ENCODE results near the gene ERC2.

Gene ERC2

DNA sequence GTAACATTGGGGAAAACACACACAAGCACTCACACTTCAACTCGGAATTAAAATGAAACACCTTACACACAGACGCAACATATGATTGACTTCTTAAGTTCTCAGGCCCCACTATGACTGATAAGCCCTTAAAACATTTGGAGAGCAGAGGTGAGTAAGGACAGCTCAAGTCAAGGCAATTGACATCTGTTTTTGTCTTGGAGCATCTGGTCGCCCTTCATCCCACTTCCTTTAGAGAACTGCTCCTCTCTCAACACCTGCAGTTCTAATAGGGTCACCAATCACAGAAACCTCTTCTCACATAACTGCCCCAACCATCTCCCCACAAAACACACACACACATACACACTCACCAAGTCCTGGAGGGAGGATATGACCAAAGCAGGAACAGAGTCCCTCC lies 43.4 kb downstream of the ERC2 start:
- no peak for DNase-seq (ENCODE audit: low read depth)

DNA sequence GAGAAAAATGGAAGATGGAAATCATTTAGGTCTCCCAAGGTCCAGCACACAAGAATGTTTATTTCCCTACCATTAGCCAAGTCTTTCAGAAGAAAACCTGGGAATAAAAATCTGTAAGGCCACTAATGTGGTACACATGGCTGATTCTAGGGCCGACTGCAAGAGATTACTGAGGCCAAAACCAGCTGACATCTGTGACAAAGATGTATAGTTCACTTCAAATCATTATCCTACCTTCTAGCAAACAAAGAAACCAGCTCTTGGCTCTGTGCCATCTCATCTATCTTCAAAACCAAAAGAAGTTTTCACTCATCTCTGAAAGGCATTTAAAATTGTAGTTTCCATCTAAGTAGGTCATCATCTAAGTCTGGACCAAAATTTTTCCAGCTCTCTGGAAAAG lies 43.9 kb downstream of the ERC2 start:
- DNase-seq (ENCODE audit: low read depth) = no peak

DNA sequence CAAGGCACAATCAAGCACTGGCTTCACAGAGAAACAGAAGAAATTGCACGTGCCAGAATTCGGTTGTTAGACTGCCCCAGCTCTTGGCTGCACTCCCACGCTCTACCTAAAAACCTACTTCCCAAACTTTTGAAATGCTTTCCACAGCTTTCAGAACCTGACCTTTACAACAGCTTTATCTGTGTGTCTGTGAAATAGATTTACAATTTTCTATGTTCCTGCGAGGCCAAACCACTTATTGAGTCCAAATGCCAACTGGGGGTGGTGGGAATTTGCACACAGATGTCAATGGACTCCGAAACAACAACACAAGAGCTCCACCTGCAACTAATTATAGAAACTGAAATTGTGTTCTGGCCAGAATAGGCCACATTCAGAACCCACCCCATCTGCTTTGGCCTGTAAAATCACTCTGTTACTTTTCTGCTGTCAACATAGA lies 44.6 kb downstream of the ERC2 start:
- DNase-seq (ENCODE audit: low read depth) = no peak

DNA sequence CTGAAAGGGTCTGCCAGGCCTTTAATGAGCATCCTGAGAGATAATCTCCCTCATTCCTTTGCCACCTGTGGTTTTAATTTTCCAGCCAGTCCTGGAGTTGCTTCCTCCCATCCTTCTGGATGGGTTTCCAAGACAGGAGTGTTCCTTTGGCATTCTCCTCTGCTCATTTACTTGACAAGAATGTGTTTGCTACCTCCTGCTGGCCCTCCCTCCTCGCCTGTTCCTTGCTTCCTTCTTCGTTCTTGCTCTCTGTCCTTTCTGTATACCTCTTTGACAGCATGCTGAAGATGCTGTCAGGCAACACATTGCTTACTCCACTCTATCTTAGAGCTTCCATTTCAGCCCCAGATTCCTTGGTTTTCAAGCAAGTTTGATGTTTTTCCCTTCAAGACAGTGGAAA lies 46.0 kb downstream of the ERC2 start:
- DNase-seq (ENCODE audit: low read depth) = no peak

DNA sequence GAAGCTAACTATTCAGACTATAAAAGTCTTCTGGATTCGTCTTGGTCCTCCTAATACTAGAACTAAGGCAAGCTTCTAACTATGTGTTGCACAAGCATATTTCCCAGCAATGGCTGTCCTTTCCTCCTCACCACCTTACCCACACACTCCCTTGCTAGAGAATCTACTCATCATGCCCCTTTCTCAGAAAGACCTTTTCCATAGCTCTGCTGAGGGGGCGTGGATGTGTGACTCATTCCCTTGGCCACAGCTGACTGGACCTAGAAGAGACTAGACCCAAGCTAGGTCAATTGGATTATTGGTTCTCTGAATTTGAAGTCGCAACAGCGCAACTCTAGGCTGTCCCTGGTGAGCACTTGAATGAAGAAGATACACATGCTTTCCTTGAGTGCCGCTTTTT lies 47.1 kb downstream of the ERC2 start:
- DNase-seq (ENCODE audit: low read depth) = no peak

DNA sequence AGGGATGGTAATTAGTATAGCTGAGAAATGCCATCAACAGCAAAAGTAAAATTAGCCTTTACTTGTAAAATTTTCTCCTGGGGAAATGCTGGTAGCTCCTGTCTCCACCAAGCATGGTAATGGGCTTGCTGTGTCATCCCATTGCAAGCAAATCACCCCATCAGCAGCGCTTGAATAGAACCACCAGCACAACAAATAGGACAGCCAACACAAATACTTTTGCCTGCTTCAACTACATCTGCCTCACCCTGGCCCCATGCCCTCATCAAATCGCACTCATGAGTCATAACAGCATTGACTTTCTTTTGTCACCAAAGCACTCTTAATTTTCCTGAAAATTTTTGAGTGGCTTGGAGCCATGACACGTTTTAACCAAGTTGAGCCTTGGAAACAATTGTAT lies 52.6 kb downstream of the ERC2 start:
- no peak for DNase-seq (ENCODE audit: low read depth)

DNA sequence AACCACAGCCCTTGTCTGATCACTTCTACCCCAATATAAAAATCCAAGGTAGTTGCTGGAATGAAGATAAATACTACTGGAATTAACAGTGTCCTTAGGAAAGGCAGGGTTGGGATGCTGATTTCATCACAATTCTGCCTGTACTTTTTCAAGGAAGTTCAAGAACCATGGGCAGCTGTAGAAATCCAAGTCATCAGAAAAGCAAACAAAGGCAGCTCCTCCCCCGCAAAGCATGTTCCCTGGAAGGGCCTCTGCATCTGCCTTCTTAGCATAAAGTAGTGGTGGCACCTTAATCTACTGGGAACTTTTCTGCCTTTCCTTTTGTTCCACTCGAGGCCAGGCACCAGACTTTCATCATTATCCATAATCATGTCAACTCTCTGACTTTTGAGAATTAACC lies 54.4 kb downstream of the ERC2 start:
- DNase-seq (ENCODE audit: low read depth) = no peak

DNA sequence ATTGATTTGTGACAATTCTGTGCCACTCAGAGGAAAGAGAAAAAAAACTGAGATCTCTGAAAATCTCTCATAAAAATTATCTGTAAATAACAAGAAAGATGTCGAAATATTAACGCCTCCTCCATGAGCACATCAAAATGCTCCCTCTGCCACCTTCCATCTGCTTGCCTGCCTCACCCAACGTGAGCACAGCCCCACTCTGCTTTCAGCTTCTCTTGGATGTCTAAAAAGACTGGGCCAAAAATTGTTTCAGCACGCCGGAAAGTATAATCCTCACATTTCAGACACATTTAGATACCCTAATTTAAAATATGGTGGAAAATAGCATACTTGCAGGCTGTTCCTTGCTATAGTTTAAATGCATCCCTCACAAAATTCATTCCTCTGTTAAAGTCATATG lies 57.1 kb downstream of the ERC2 start:
- DNase-seq (ENCODE audit: low read depth) = no peak

DNA sequence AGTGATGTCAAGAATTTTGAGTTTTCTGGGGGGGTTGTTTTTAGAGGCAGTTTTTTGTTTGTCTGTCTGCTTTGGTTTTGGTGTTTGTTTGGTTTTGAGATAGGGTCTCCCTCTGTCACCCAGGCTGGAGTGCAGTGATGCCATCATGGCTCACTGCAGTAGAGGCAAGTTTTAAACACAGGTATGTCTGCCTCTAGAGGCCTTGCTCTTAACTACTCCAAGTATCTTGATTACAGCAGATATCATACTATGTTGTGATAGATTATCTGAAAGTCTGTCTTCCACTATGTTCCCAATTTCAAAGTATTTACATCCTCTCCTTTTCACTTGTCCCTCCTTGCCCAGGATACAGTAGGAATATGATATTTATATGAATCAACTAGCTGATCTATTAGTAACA lies 57.7 kb downstream of the ERC2 start:
- DNase-seq (ENCODE audit: low read depth) = no peak

DNA sequence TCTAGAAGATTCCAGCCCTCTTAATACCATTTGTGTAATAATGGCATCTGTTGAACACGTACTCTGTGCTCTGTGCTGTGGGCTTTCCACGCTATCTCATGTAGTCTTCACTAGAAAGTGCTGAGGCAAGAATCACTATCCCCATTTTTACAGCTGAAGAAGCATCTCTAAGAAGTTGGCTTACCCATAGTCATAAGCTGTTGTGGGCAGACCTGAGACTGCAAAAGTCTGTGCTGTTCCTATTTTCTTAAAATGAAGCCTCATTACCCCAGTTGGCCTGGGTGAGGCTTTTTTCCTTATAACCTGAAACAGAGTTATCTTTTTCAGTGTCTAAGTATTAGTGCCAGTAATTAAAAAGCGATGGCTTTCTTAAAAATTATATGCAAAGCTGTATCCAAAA lies 58.5 kb downstream of the ERC2 start:
- DNase-seq (ENCODE audit: low read depth) = no peak

DNA sequence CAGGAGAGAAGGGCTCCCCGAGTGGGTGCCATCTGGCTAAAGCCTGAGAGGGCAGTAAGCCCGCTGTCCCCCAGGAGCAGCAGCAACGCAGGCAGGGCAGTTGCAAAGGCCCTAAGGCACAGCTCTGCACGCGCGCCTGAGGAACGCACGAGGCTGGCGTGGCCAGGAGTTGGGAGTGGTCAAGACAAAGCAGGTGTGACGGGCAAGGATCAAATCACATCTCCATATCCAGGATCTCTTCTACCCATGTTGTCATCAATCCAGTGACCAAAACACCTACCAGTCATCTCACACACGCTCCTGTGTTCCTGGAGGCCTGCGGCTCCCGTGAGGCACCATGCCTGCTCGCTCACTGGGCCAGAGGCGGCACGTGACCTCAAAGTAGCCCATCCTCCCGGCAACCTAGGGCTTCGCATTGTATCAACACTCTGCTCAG lies 59.5 kb downstream of the ERC2 start:
- no peak for DNase-seq (ENCODE audit: low read depth)

DNA sequence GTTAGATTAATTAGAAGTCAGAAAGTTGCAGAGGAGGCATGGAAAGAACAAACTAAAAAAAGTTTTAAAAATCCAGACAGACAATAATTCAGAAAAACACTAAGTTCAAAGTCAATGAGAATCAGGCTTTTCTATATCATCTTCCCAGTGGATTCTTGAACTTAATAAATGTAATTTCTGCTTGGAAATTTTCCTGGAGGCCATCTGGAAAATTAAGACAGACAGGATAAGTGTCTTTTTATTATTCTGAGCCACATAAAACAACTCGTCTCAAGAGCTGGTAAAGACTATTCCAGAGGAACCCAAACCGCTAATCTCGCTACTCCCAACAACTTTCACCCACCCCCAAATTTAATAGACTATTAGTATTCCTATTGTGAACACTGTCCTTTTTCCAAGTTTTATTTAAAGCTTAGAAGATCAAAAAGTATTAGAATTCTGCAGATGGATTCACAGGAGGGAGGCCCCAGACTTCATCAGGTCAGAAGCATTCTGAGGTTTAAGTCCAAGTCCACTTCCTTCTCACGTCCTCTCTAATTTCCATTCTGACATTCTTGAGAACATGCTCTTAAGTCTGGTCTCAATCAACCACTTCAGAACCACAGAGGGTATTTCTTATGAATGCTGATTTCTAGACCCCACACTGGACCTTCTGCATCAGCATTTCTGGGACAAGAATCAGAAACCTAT lies 61.3 kb downstream of the ERC2 start:
- DNase-seq (ENCODE audit: low read depth) = no peak

DNA sequence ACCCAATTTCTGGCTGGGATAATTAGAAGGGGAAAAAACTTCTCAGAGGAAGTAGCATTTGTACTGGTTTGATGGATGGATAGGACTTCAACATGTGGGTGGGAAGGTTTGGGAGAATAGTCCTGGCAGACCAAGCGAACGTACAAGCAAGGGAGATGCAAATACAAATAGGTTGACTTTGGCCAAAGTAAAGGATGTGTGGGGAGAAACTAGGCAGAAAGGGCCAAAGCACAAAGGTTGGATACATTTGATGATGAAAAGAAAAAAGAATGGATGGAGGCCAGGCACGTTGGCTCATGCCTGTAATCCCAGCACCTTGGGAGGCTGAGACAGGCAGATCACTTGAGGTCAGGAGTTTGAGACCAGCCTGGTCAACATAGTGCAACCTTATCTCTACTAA lies 63.4 kb downstream of the ERC2 start:
- DNase-seq (ENCODE audit: low read depth) = no peak

DNA sequence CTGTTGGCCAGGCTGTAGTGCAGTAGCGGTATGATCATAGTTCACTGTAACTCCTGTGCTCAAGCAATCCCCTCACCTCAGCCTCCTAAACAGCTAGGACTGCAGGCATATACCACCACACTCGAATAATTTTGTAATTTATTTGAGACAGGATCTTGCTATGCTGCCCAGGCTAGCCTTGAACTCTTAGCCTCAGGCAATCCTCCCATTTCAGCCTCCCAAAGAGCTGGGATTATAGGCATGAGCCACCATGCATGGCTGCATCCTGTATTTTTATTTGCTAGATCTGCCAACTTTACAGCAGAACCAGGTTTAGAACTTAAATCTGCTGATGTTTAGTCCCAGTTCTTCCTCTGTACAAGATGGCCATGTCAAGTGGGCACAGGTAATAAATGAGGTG lies 69.6 kb downstream of the ERC2 start:
- no peak for DNase-seq (ENCODE audit: low read depth)

DNA sequence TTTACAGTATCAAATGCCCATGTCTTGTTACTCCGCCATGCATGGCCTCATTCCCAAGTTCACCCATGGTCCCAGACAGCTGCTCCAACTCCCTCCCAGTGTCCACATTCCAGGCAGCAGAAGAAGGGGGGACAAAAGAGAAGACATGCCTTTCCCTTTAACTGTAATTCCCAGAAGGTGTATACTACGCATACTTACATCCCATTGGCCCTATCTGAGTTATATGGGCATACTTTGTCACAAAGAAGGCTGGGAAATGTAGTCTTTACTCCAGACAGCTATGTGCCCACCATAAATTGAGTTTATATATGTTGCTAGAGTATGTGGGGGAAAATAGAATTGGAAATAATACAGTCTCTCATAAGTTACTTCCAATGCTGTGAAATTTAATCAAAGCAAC lies 70.5 kb downstream of the ERC2 start:
- no peak for DNase-seq (ENCODE audit: low read depth)

DNA sequence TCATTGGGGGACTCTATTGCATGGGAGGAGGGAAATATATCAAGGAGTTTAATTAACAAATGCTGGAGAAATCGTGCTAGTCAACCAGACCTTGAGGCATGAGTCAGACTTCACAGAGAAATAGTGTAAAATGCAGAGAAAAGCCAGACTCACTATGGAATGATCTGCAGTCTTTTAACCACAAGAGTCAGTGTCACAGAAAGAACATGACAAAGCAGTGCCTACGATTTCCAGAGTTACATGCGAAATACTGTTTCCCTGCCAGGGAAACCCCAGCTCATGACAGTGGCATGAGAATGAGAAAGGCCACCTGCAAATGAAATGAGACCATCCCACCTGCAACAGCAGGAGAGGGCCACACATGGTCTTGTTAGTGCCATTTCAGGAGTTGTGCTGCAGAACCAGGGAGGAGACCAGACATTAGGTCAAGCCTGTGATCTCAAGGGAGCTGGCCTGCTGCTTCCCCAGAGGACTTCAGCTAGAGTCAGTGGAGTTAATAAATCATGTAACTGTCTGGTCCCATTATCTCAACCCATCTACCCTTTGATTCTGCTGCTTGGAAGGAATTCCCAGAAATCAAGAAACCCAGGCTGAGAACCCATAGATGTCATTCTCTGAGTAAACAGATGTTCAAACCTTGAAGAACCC lies 79.0 kb downstream of the ERC2 start:
- no peak for DNase-seq (ENCODE audit: low read depth)

DNA sequence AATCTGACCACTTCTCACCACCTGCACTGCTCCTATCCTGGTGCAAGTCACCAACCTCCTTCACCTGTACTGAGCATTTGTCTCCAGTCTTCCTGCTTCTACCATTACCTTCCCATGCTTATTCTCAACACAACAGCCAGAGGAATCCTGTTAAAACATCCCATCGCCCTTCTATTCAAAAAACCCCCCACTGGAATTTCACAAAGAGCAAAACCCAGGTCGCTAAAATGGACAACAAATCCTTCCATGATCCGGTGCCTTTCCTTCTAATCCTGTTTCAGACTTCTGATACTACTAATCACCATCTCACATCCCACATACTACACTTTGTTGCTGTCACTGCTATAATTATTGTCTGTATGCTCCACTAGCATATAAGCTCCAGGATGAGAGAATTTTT lies 85.2 kb downstream of the ERC2 start:
- DNase-seq (ENCODE audit: low read depth) = no peak

DNA sequence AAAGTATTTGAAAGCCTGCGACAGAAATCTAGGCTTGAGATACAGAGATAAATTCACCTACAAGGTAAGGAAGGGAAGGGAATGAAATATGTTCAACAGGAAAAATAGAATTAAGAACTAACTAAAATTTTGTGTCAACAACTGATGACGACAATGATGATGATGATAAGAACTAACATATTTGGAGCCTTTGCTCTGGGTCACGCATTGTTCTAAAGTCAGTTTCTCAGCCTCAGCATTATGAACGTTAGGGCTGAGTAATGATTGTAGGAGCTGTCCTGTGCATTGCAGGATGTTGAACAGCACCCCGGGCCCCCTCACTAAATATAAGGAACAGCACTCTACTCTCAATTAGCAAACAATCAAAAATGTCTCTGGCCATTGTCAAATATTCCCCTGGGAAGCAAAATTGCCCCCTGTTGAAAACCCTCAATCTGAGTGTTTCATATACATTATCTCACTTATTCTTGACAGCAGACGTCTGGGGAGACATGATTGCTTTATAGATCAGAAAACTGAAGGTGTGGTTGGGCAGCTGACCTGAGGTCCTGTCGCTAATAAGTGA lies 88.5 kb downstream of the ERC2 start:
- no peak for DNase-seq (ENCODE audit: low read depth)

DNA sequence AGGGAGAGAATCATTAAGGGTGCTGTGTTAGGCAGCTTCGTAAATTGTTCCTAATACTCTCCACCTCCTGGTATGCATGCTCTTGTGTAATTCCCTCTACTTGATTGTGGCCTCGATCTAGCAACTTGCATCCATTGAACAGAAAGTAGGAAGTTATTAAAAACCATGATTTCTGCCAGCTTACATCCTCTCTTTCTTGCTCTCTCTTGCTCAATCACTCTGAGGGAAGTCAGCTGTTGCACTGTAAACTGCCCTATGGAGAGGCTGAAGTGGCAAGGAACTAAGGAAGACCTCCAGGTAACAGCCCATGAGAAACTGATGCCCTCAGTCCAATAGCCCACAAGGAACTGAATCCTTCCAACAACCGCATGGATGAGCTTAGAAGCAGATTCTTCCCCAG lies 92.6 kb downstream of the ERC2 start:
- DNase-seq (ENCODE audit: low read depth) = no peak

DNA sequence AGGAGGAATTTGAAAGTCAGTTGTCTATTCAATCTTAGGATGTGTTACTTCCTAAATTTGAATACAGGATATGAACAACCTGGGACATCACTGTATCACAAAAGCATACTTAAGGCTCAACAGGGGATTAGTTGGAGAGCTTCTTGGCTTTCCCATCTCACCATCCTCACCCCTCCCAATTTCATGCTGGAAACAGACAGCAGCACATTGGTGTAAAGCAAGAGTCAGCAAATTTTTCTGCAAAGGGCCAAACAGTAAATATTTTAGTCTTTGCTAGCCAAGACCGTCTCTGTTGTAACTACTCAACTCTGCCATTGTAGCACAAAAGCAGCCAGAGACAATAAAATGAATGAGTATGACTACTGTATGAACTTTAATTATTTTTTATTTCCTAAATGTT lies 94.9 kb downstream of the ERC2 start:
- DNase-seq (ENCODE audit: low read depth) = no peak

DNA sequence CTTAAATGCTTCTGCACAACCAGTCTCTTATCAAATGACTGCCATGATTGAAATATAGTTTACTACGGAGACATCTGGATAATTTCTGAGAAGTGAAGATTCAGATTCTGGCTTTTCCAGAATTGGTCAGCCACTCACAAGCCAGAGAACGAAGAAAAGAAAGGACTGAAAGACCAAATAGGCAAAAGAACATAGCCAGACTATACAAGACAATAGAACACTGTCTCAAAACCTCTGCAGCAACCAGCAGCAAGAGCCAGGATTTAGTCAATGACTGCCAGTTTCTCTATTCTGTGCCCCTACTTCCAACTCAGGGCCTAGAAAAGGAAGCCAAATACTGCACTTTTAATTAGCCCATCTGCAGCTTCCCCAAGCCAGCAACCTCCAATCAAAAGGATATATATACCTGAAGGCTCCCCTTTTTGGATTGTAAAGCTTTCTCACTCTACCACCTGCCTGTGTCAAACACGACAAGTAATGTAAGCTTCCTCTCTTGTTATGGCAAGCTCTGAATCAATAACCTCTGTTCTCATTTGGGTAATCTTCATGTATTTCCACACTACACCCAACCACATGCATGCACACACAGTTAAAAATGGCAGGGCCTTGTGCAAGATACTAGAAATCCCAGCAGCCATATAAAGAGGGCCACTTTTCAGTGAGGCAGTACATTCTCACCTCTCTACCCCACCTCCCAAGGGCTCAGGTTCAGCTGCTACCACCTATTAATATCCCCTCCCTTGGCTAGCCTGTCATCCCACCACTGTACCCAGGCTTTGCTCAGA lies 97.1 kb downstream of the ERC2 start:
- no peak for DNase-seq (ENCODE audit: low read depth)

DNA sequence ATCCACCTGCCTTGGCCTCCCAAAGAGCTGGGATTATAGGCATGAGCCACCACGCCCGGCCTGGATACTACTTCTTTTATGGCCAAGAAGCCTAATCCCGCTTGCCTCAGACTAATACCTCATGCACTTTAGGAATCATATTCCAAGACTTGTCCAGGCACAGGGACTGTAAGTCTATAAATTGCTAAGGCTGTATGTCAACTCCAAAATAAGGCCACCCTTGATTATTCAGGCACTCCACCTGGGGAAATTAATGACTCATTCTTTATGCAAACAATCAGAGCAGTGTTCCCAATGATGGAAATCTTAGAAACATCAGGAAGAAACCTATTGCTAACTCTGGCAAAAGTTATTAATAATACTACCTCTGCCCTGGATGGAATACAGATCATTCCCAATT lies 98.4 kb downstream of the ERC2 start:
- no peak for DNase-seq (ENCODE audit: low read depth)

DNA sequence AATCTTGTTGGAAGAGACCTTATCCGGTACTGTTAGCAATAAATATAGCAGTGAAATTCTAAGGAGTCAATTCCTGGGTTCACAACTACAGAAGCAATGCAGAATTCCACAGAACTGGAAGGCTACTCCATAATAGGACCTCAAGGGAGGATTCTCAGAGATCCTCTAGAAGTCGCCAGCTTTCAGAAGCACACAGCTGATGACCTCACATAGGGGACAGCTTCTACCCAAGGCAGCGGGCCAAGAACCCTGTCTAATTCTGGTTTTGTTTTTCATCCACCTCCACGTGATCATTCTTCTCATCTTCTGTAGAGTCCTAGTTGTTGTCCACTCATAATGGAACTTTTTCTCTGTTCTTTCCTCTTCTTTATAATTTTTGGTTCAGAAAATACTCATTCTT lies 99.4 kb downstream of the ERC2 start:
- no peak for DNase-seq (ENCODE audit: low read depth)

Measured in GM04504 (cell line).